Measurements from ENCODE around the gene HOXB3.

The HOXB3 gene

DNA sequence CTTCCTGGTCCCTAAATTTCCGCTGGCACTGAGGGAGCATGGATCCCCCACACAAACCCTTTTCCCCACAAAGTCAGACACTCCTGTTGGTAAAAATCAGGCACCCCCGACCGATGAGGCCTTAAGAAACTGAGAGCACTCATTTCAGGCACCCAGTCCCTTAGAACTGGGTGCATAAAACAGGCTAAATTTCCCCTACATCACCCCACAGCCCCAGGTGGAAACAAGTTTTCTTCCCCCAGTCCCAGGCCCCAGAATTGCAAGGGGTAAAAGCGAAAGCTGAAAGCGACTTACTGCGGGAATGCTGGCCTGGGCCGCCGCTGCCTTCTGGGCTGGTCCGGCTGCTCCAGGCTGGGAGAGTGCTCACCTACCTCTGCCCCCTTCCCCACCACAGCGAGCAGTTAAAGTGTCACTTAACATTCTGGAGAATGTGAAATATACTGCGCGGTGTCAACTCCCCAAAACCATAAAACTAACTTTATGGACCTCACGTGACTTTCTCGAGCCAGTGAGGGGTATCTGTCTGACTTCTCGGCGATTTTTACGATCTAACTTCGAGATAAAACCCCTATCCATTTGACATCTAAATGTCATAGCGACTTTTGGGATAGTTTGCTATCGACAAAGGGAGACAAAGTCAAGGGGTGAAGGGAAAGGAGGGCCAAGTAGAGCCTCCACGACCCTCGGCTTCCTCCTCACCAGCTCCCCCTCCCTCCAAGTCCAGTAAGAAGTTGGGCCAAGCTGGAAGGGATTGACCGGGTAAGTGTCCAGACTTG, at the start of gene HOXB3:
Gene HOXB3, minus strand, starts transcription at position 411 of the 776 bp plus-strand sequence. CDS start 37,767 bp downstream, outside the sequence.
- DNase-seq = no peak

- no peak for DNase-seq
Measured at GRCh38 chr17:48639136-48639535, 49.1 kb upstream of the HOXB3 start.

- no peak for DNase-seq
Measured at GRCh38 chr17:48637323-48638260, 47.6 kb upstream of the HOXB3 start.

GRCh38 chr17:48636177-48637018, 46.4 kb upstream of the HOXB3 start:
- DNase-seq = peak; percentile 67

- DNase-seq = no peak
Measured at GRCh38 chr17:48634493-48635208, 44.6 kb upstream of the HOXB3 start.

DNA sequence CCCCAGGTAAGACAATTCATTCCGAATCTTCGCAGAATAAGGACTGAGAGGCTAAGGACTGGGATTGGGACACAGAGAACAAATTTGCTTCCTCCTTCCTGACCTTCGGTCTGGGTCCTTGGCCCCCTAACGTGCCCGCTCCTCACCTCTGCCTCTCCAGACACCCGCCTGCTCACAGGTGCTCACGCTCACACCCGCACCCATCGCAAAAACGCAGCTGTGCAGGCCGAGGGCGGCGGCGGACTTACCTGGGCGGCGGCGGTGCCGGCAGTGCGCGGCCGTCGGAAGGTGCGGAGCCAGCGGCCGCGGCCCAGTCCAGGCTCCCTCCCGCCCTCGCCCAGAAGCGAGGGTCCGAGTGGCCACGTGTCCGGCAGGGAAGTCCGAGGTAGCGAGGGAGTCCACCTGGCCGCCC, 43.2 kb upstream of the HOXB3 start:
- no peak for DNase-seq

- DNase-seq = no peak
Measured at GRCh38 chr17:48632579-48633265, 42.7 kb upstream of the HOXB3 start.

DNA sequence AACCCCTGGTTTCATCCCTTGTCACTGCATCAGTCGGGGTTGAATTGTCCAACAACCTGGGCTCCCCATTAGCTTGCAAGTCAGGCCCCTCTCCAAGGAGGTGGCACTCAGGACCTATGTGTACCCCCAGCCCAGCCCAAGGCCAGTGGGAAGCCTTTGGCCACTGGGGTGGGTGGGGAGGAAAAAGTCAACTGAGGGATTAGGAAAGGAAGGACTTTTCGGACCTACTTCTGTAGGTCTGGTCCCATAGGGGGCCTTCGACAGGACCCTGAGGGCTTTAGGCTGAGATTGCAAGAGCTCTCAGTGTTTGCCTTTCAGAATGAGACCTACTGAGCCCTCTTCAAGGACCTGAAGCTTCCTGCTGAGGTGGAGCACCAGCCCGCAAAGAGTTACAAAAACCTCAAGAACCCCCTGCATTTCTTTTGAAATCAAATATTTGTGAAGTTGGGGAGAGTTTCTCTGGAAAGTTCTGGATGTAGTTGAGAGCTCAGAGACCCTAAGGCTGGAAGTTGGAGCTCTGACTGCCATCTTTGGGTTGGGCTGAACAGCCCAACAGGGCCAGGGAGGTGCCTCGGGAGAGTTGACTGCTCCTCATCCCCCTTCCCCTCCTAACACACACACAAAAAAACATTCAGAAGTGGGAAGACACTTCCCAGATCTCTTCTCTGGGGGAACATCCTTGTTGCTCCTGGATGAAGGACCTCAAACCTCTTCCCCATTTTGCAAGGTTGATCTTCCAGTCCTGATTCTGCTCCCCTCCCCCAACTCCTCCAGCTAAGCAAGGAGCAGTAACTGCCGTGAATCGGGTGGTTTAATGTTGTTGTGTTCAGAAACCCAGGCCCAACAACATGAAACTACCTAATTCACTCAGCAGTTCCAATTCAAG, 41.9 kb upstream of the HOXB3 start:
- DNase-seq = no peak

- no peak for DNase-seq
Measured at GRCh38 chr17:48630925-48631692, 41.1 kb upstream of the HOXB3 start.

- no peak for DNase-seq
Measured at GRCh38 chr17:48630009-48630924, 40.2 kb upstream of the HOXB3 start.

GRCh38 chr17:48629411-48629759, 39.3 kb upstream of the HOXB3 start:
- DNase-seq = no peak

DNA sequence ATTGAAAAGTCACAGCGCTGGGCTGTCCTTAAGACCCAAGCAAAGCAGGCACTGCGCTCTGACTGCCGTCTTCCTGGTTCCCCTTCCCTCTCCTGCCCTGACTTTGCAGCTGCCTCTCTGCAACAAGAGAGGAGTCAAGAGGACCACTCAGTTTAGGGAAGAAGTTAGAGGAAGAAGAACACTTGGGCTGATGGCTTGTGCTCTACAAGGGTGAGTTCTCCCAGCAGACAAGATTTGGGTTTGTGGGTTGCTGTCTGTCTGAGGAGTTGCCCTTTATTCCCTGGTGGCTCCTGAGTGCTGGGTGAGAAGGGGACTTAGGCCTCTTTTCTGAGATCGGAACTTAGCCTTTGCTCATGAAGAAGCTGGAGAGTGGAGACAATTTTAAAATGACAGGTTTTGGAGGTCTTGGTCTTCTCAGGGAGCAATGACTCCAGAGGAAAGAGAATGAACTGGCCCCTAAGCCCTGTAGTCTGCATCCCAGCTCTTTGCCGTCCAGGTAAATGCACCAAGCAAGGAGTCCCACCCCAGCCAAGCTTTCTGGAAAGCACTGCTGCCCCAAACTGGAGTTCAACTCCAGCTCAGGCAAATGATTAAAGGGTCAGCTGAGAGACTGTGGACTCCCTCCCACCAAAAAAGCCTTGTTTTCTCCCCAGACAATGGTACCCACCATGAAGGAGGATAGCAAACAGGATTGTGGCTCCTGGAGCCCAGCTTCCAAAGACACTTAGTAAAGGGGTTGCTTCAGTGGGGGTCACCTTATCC, 38.8 kb upstream of the HOXB3 start:
- no peak for DNase-seq

DNA sequence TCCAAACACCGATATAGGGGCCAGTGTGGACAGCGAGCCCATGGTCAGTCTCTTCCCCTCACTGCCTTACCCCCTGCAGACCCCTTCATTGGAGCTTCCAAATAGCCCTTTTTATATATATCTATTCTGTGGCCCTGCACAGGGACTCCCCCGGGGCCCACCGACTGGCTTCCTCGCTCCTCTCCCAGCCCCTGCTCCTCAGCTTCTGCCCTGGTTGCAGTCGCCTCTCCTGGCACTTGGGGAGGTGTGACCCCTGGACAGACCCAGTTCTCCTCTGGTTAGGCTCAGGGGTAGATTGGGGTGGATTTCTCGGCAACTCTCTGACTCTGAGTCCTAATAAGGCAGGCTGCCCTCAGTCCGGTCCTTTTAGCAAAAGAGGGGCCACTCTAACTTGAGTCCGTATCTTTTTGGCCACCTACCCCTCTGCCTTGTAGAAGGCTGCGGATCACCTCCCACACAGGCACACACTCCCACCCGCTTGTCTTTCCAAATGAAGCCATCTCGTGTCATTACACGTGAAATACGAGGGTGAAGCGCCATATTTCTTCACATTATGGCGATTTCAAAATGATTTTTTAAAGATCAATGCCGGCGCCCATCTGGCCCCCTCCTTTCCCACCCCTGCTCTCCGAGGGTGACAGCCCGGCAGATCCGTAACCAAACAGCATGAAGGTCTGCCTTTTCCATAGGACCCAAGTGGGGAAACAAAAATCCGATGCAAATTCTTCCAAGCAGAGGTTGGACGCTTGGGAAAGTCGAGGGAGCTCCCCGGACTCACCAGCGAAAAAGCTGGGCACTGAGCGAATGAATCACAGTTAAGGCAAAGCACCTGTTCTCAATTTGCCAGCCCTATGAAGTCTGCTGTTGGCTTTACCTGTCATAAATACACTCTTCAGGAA, 37.8 kb upstream of the HOXB3 start:
- no peak for DNase-seq

GRCh38 chr17:48627118-48627597, 37.1 kb upstream of the HOXB3 start:
- DNase-seq = no peak

DNA sequence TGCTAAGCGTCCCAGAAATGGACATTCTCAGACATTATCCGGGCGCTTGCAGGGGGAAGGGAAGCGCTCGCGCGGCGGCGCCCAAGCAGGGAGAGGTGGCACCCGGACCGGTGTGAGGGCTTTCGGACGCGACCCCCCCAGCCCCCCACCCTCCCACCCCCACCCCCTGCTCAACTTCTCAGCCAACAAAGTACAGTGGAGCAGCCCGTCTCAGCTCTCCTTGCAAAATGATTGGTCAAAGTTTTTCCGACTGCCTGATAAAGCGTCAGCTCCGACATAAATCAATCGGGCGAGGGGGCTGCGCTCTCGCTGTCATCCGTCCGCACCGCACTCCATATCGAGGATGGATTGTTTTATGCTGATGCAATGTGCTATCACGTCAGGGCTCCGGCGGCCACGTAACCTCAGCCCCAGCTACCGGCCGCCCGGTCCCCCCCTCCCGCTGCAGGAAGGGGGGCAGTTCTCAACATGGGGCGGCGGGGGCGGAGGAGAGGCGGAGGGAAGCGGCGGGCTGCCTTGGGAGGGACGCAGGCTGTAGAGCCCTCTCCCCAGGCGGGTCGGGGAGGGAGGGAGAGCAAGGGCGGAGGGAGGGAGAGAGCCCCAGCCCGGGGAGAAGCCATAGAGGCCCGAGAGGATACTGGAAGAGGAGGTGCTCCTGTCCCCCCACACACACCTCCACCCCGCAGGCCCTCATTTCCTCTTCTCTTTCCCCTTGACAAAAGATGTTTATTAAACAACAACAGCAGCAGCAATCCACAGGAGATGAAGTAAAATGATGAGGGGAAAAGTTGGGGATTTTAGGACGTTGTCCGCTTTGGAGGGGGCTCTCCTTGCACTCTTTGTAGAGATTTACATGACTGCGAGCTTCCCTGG, 36.4 kb upstream of the HOXB3 start, which contains the start of gene HOXB9:
Gene HOXB9, minus strand, starts transcription at position 114 of the 873 bp plus-strand sequence. Its CDS starts 89 bp downstream, at position 25.
- DNase-seq = peak; percentile 68

Measured in kidney glomerular epithelial cell (primary cell).